Liver (tissue), 9 donors: Measurements from ENCODE around the gene TEX261. TPM values are rescaled to one million over a fixed set of nuclear protein-coding genes. Genes with fewer than 3 reads are reported as not detected.

Source experiments
- DNase-seq: peaks from one replicate; pipeline ENCODE4 v3.0.0-alpha.2; 2017; ENCODE audit warnings: low spot score
- H3K27ac ChIP-seq, 2 donors: one replicate each; pipeline ENCODE4 v1.7.0; 2013; ENCODE audit warnings: inconsistent platforms in 2 of 2, low read length in 2 of 2, control low read depth in 1 of 2, low read depth in 1 of 2, mild to moderate bottlenecking in 1 of 2
- H3K27me3 ChIP-seq, 4 donors: one replicate each; pipeline versions ENCODE4 v1.6.1 to v1.7.0; 2013; ENCODE audit warnings: low read length in 3 of 4, inconsistent platforms in 1 of 4, mild to moderate bottlenecking in 1 of 4, moderate library complexity in 1 of 4; ENCODE audit not compliant: control insufficient read depth in 4 of 4, insufficient read depth in 4 of 4
- H3K36me3 ChIP-seq, 4 donors: one replicate each; pipeline versions ENCODE4 v1.6.1 to v1.7.0; 2013; ENCODE audit warnings: low read length in 3 of 4, mild to moderate bottlenecking in 3 of 4, low read depth in 1 of 4, moderate library complexity in 1 of 4; ENCODE audit not compliant: control insufficient read depth in 4 of 4, insufficient read depth in 3 of 4
- H3K4me1 ChIP-seq, 4 donors: one replicate each; pipeline versions ENCODE4 v1.6.1 to v1.7.0; 2013; ENCODE audit warnings: low read length in 3 of 4, mild to moderate bottlenecking in 3 of 4, moderate library complexity in 1 of 4; ENCODE audit not compliant: control insufficient read depth in 4 of 4, insufficient read depth in 4 of 4
- H3K4me3 ChIP-seq, 3 donors: one replicate each; pipeline versions ENCODE4 v1.6.1 to v1.7.0; 2013; ENCODE audit warnings: low read length in 3 of 3, control low read depth in 1 of 3, low read depth in 1 of 3, mild to moderate bottlenecking in 1 of 3
- H3K9ac ChIP-seq, 2 donors: one replicate each; pipeline ENCODE4 v1.7.0; 2013; ENCODE audit warnings: low read length in 2 of 2, mild to moderate bottlenecking in 2 of 2, moderate library complexity in 2 of 2, control low read depth in 1 of 2, low read depth in 1 of 2
- H3K9me3 ChIP-seq, 4 donors: one replicate each; pipeline versions ENCODE4 v1.6.1 to v1.7.0; 2013; ENCODE audit warnings: low read length in 3 of 4; ENCODE audit not compliant: control insufficient read depth in 4 of 4
- CTCF ChIP-seq: fragments of 150-350 bp; IDR thresholded peaks from 2 replicates; pipeline ENCODE4 v1.5.1; 2017; ENCODE audit warnings: improper control_type of control experiment, low read depth, low read length; ENCODE audit not compliant: missing input control
- FOXA2 ChIP-seq: IDR thresholded peaks from 2 replicates; pipeline ENCODE4 v1.6.1; 2016; ENCODE audit warnings: antibody characterized with exemption
- GABPA ChIP-seq, 2 donors: IDR thresholded peaks in 1 of 2; conservative IDR thresholded peaks in 1 of 2; 2 replicates each; pipeline ENCODE4 v1.6.1; 2016; ENCODE audit warnings: antibody characterized with exemption in 2 of 2, mild to moderate bottlenecking in 1 of 2, moderate library complexity in 1 of 2
- JUND ChIP-seq, 2 donors: IDR thresholded peaks; 2 replicates each; pipeline ENCODE4 v1.6.1; 2016; ENCODE audit warnings: antibody characterized with exemption in 2 of 2
- NR2F2 ChIP-seq: IDR thresholded peaks from 2 replicates; pipeline ENCODE4 v1.6.1; 2016; ENCODE audit warnings: antibody characterized with exemption
- RAD21 ChIP-seq, 2 donors: IDR thresholded peaks; 2 replicates each; pipeline ENCODE4 v1.6.1; 2016; ENCODE audit warnings: antibody characterized with exemption in 2 of 2, mild to moderate bottlenecking in 2 of 2
- REST ChIP-seq: IDR thresholded peaks from 2 replicates; pipeline ENCODE4 v1.6.1; 2016; ENCODE audit warnings: antibody characterized with exemption, mild to moderate bottlenecking
- RXRA ChIP-seq, 2 donors: IDR thresholded peaks; 2 replicates each; pipeline ENCODE4 v1.6.1; 2017 to 2018; ENCODE audit warnings: antibody characterized with exemption in 2 of 2, mild to moderate bottlenecking in 1 of 2
- SP1 ChIP-seq: IDR thresholded peaks from 2 replicates; pipeline ENCODE4 v1.6.1; 2018; ENCODE audit warnings: antibody characterized with exemption, mild to moderate bottlenecking
- TAF1 ChIP-seq: conservative IDR thresholded peaks from 2 replicates; pipeline ENCODE4 v1.6.1; 2016; ENCODE audit warnings: antibody characterized with exemption, mild to moderate bottlenecking
- YY1 ChIP-seq: IDR thresholded peaks from 2 replicates; pipeline ENCODE4 v1.6.1; 2016; ENCODE audit warnings: antibody characterized with exemption, mild to moderate bottlenecking
- ZBTB33 ChIP-seq: IDR thresholded peaks from 2 replicates; pipeline ENCODE4 v1.6.1; 2016; ENCODE audit warnings: antibody characterized with exemption
- WGBS: extraction: QIAGEN DNeasy Blood & Tissue Kit; methylation state at CpG from one replicate; pipeline ENCODE4 v1.1.7; 2013; 5-methylcytosine and 5-hydroxymethylcytosine counted together
- polyA plus RNA-seq, 2 donors: library from polyadenylated mRNA; stranded (reverse) in 1 of 2; unstranded in 1 of 2; fragments of 200-250 nt in 1 of 2; fragments of >200 nt in 1 of 2; fragmentation: Nextera tagmentation in 1 of 2; extraction: Ambion mirVana in 1 of 2; gene quantifications; one replicate each; pipeline versions ENCODE4 v1.2.1 to v1.2.3, GENCODE V29; 2013 to 2015
- total RNA-seq, 2 donors: library from RNA; depleted of rRNA; stranded (reverse); fragments of >200 nt; gene quantifications; one replicate each; pipeline ENCODE4 v1.2.3, GENCODE V29; 2014
- donor health status: healthy.
- donor health status: healthy.
- donor health status: healthy.
- donor health status: healthy.
- donor health status: healthy.

TEX261 gene
- total and polyA plus RNA-seq, 4 donors, result 14.2 to 54.8 (median 24.4) TPM

- 16% methylated on average over 8 of the region's 8 CpGs for WGBS
- Histone ChIP-seq H3K9ac (no peak overlapping the region), H3K27ac (no peak overlapping the region), H3K27me3 (peaks cover 0 to 6% (median 0%) of the 10 kb centered on the region in 4 donors), H3K9me3 (no peaks in the 10 kb centered on the region), H3K4me1 (peaks cover 2 to 9% (median 3%) of the 10 kb centered on the region in 4 donors), H3K4me3 (no peak overlapping the region), H3K36me3 (no peaks in the 10 kb centered on the region)
- peak; percentile 65 to 76 for TF ChIP-seq RAD21 (IDR thresholded peaks at IDR 0.05)
- TF ChIP-seq FOXA2, result no peak
- TF ChIP-seq CTCF, result peak; percentile 62
- DNase-seq, result peak; percentile 58
These were observed 47.7 kb downstream of the TEX261 start for GRCh38 chr2:70946832-70947442.

- no peaks in the 10 kb centered on the region for H3K9me3 ChIP-seq
- DNase-seq, result no peak
These were observed 50.5 kb downstream of the TEX261 start for GRCh38 chr2:70944111-70944690.

GRCh38 chr2:70943205-70943871, 51.3 kb downstream of the TEX261 start:
- H3K4me3 ChIP-seq, result no peak overlapping the region
- no peaks in the 10 kb centered on the region for H3K36me3 ChIP-seq
- no peak for DNase-seq
- H3K27me3 ChIP-seq, result peaks cover 0 to 6% (median 0%) of the 10 kb centered on the region in 4 donors
- 81% methylated on average over 11 of the region's 11 CpGs for WGBS
- no peaks in the 10 kb centered on the region for H3K9me3 ChIP-seq
- peaks cover 0 to 7% (median 1%) of the 10 kb centered on the region in 4 donors for H3K4me1 ChIP-seq
- H3K9ac ChIP-seq, result no peak overlapping the region
- H3K27ac ChIP-seq, result no peak overlapping the region
- TF ChIP-seq GABPA (IDR thresholded peaks at IDR 0.05 in 1 of 2, conservative IDR thresholded peaks at IDR 0.05 in 1 of 2), result no peak
- TF ChIP-seq JUND (IDR thresholded peaks at IDR 0.05), result no peak
- TF ChIP-seq ZBTB33, result no peak
- TF ChIP-seq YY1, result no peak
- no peak for TF ChIP-seq RAD21 (IDR thresholded peaks at IDR 0.05)
- no peak for TF ChIP-seq TAF1
- TF ChIP-seq RXRA (IDR thresholded peaks at IDR 0.05), result no peak
- TF ChIP-seq REST, result no peak
- no peak for TF ChIP-seq NR2F2
- TF ChIP-seq SP1, result no peak

More at GRCh38 chr2:70944111-70944690, 50.5 kb downstream of the TEX261 start:
- 73% methylated on average over 4 of the region's 4 CpGs for WGBS
- Histone ChIP-seq H3K9ac (no peak overlapping the region), H3K36me3 (no peaks in the 10 kb centered on the region), H3K27ac (no peak overlapping the region), H3K4me3 (no peak overlapping the region), H3K4me1 (peaks cover 2 to 9% (median 3%) of the 10 kb centered on the region in 4 donors), H3K27me3 (peaks cover 0 to 6% (median 0%) of the 10 kb centered on the region in 4 donors)
- TF ChIP-seq TAF1 (no peak), CTCF (no peak), RAD21 (IDR thresholded peaks at IDR 0.05) (no peak), RXRA (IDR thresholded peaks at IDR 0.05) (no peak)
